Activated CD4-positive, alpha-beta T cell treated with anti-CD3 and anti-CD28 coated beads for 48 hours (primary cell): ENCODE results near the gene PCBP1.
A peak's percentile ranks its signal among the peaks of the same experiment; 100 is the strongest.
"Not testable (repeated sequence)": the region's sequence is repeated elsewhere in the genome, so short reads cannot be mapped to it uniquely, and the experiment has no call there.

Experiments
- DNase-seq: peaks from one replicate; pipeline ENCODE4 v3.0.0-alpha.2; 2020

The PCBP1 gene

DNA sequence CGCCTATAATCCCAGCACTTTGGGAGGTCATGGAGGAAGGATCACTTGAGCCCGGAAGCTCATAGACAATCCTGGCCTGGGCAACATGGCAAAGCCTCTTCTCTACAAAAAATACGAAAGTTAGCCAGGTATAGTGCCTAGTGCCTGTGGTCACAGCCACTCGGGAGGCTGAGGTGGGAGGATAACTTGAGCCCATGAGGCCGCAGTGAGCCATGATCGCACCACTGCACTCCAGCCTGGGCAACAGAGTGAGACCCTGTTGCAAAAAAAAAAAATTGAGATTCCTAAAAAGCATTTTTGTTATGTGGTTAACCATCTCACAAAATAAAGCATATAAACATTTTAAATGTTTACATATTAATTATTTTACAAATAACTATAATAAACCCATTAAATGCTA, 13.9 kb downstream of the PCBP1 start:
- DNase-seq: no peak

DNA sequence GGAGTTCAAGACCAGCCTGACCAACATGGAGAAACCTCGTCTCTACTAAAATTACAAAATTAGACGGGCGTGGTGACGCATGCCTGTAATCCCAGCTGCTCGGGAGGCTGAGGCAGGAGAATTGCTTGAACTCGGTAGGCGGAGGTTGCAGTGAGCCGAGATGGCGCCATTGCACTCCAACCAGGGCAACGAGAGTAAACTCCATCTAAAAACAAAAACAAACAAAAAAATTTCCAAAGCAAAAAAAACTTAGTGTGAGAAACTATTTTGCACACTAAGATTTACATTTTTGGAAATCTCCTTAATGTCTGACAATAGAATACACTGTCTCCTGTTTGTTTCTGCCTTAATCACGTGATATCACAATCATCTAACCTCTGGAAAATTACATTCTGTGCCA, 14.4 kb downstream of the PCBP1 start:
- DNase-seq: not testable (repeated sequence)

DNA sequence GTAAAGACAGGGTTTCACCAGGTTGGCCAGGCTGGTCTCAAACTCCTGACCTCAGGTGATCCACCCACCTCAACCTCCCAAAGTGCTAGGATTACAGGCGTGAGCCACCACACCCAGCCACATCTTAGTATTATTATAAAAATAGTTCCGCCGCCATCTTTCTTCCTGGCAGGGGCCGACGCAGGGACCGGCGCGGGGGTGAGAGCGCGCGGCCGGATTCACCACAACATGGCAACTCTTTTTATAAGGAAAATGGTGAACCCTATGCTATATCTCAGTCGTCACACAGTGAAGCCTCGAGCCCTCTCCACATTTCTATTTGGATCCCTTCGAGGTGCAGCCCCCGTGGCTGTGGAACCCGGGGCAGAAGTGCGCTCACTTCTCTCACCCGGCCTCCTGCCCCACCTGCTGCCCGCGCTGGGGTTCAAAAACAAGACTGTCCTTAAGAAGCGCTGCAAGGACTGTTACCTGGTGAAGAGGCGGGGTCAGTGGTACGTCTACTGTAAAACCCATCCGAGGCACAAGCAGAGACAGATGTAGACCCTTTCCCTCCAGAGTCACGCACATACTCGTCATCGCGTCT, 15.1 kb downstream of the PCBP1 start:
- DNase-seq: not testable (repeated sequence)

DNA sequence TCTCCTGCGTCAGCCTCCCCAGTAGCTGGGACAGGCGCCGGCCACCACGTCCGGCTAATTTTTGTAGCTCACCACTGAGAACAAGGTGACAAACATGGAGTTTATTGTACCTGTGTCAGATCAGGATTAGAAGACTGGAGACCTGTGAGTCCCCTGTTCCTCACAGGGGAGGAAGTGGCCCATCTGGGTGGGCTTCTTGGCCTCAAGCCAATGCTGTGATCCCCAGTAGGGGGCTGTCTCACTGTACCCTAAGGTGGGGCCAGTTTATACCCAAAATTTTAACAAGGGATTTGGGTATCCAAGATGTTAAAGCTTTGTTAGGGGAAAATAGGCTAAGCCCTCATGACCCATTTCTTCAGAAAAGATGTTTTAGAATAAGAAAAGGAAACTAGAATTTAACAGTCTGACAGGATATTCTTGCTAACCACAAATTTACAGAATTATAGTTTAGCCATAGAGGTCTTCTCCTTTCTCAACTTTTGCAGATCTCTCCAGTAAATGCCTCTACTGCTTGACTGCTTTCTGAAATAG, 16.3 kb downstream of the PCBP1 start:
- no peak for DNase-seq

DNA sequence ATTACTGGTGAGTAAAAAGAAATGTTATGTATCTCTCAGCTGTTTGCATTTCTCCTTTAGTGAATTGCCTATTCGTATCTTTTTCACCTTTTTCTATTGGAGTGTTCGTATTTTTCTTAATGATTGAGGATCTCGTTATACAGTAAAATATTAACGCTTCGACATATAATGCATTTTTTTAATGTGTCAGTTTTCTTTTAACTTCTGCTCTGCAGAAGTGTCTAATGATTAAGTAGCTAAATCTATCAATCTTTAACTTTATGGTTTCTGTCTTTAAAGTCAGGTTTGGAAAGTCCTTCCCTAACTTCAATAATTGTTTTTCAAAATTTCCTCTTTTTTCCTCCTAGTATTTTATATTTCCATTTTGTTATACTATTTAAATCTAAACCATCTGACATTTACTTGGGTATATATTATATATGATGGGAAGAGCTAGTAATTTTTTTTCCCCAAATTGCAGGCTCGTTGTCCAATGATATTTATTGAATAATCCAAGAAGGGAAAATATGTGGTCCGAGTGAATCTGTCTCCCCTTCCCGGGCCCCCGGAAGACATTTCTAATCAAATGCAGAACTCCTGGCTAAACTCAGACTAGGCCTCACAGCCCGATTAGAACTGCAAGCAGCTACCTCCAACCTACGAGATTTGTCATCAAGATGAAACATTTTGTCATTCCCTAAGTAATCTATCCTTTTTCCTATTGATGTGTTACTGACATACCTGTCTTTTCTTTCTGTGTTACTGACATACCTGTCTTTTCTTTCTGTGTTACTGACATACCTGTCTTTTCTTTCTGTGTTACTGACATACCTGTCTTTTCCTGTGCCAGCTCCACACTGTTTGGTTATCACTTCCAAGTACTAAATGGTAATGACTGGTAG, 17.2 kb downstream of the PCBP1 start:
- peak; percentile 71 for DNase-seq

DNA sequence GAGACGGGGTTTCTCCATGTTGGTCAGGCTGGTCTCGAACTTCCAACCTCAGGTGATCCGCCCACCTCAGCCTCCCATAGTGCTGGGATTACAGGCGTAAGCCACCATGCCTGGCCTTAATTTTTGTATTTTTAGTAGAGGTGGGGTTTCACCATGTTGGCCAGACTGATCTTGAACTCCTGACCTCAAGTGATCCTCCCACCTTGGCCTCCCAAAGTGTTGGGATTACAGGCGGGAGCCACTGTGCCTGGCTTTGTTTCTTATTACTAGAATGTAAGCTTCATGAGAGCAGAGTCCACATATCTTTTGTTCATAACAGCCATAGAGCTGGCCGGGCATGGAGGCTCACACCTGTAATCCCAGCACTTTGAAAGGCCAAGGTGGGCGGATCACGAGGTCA, 18.9 kb downstream of the PCBP1 start:
- DNase-seq: not testable (repeated sequence)

DNA sequence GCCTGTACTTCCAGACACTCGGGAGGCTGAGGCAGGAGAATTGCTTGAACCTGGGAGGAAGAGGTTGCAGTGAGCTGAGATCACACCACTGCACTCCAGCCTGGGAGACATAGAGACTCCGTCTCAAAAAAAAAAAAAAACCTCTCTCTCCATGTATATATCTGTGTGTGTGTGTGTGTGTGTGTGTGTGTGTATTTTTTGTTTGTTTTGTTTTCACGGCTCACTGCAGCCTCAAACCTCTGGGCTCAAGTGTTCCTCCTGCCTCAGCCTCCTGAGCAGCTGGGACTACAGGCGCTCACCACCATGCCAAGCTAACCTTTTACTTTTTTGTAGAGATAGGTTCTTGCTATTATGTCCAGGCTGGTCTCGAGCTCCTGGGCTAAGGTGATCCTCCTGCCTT, 23.1 kb downstream of the PCBP1 start:
- not testable (repeated sequence) for DNase-seq

DNA sequence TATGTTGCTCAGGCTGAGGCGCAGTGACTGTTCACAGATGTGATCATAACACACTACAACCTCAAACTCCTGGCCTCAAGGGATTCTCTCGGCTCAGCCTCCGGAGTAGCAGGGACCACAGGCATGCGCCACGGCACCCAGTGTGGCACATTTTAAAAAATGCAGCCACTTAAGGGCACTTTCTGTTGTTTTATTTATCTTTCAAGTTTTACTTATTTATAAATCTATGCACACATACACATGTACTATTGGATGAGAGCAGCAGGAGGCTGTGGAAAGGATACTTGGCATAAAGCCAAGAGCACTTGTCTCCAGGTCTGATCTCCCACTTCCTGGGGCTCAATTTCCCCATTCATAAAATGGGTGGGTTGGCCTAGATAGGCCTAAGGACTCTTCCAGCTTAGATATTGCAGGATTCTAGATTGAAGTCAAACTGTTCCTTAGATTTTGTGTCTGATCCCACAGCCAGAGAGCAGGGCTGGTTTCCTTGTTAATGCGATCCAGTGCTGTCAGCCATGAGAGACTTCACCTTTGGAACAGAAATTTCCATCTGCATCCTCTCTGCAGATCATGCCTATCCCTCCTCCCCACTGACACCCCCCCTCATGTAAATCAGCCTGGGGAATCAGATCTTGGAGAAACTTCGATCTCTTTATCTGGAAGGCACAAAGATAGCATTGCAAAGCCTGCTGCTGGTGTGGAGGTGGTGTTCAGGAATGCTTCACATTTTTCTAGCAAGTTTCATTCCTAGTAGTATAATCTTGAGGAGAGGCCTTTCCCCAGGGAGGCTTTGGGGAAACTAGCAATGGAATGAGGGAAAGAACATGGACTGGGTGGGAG, 24.7 kb downstream of the PCBP1 start:
- no peak for DNase-seq

DNA sequence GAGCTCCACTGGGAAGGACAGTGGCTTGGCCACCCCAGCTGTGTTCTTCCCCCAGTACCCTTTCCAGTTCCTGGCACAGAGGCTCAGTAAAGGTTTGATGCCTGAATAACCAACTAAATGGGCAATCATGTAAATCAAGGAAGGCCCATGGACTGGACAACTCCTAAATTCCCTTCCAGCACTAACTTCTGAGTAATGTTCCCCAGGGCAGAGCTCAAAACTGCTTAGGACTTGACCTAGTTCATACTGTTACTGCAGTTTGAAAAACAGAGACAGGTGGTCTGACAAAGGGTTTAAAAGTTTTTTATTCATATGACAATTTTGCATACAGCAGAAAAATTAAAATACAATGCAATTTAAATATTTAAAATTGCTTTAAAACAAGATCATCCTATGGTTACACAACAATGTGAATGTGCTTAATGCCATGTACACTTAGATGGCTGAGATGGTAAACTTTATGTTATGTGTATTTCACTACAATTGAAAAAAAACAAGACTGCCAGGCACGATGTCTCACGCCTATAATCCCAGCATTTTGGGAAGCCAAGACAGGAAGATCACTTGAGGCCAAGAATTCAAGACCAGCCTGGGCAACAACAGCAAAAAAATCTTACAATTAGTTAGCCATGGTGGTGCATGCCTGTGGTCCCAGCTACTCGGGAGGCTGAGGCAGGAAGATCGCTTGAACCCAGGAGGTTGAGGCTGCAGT, 26.2 kb downstream of the PCBP1 start:
- no peak for DNase-seq

DNA sequence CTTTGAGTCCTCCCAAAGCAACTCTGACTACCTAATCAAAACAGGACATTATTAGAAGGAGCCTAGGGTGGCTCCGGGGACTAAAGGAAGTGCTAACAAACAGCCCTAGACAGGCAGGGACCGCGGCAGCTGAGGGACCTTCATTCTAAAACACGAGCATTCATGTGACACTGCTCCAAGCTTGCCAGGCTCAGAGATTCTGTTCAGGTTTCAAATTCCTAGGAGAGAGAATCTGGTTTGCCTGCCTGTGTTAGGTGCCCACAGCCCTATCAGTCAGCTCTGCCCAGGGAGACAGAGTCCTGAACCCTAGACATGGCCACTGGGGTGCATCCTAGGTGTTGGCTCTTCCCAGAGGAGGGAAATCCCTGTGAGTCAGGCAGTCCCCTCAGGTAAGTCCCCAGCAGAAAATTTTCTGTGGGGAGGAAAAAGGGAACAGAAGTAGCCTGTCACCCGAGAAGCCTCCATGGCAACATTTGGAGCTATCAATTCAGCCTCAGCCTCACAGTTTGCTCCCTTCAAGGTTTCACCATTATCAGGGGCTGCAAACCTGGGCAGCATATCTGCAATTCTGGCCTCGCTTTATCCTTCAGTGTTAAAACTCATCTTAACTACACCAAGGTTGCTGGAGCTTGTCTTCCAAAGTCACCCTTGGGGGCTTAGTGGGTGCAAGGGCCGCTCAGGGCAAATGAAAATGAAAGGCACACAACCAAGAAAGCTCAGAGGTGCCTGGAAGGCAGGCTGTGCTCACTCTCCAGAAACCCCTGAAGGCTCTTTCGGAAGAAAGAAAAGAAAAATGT, 28.6 kb downstream of the PCBP1 start:
- no peak for DNase-seq

DNA sequence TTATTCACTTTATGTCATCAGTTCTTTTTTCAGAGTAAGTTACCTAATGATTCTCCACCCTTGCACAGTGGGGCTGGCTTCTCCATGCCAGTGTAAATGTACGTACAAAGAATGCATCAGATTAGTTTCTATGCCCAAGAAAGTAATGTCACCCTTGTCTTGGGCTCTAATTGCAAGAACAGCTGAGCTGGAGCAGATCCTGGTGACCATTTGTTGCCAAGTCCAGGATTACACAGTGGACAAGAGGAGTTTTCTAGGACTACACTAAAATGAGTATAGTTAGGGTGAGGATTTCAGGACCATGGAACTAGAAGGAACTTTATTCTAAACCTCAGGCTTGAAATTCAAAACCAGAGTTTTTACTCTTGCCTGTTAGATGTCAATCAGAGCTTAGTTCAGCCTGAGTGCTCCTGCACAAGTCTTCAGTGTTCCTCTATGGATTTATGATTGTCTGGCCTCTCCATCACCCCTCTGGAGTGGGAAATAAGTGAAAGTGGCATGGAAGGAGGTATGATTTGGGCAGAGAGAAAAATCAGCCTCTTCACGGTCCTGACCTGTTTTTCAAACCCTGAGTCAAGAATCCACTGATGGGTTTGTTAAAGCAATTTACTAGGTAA, 29.8 kb downstream of the PCBP1 start:
- no peak for DNase-seq

DNA sequence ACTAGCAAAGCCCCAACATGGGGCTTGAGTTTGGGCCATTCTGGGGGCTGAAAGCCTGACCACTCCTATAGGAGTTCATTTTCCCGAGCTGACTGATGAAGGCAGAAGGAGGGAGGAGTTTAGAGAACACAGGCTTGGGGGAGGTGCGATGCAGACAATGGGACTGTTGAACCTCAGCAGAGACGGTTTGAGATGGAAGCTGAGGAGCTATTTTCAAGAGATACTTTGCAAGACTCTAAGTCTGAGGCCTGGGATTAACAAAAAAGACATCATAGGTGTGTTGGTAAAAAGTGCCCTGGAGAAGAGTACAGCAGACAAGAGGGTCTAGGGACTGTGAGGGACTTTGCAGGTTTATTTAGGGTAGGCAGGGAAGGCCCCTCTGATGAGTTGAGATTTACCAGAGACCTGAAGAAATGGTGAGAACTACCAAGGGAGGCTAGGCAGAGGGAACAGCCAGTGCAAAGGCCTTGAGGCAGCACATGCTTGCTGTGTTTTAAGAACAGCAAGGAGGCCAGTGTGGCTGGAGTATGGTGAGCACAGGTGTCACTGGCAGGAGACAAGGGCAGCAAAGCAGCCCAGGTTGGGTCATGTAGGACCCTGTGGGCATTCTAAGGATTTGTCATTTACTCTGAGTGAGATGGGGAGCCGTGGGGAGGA, 31.6 kb downstream of the PCBP1 start:
- no peak for DNase-seq

DNA sequence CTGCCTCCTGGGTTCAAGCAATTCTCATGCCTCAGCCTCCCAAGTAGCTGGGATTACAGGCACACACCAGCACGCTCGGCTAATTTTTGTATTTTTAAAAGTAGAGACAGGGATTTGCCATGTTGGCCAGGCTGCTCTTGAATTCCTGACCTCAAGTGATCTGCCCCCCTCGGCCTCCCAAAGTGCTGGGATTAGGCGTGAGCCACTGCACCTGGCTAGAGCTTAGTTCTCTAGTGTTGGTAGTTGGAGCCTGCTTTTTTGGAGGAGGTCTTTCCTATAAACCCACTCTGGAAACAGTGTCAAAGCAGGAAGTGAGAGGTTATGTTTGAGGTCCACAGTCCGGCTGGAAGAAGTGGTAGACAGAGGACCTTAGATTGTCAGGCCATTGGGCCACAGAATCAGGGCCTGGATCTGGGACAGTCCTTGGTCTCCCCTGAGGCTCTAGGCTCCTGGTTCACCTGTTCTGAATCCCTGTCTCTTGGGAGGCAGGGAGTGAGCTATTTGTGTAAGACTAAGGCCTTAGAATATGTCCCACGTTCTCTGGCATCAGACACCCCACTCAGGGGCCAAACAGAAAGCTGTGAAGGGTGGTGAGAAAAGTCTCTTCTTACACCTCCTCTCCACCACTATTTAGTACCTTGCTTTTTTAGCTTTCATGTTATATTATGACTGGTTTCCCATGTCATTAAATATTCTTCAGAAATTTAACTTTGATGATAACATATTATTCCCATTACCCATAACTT, 34.5 kb downstream of the PCBP1 start:
- DNase-seq: no peak

DNA sequence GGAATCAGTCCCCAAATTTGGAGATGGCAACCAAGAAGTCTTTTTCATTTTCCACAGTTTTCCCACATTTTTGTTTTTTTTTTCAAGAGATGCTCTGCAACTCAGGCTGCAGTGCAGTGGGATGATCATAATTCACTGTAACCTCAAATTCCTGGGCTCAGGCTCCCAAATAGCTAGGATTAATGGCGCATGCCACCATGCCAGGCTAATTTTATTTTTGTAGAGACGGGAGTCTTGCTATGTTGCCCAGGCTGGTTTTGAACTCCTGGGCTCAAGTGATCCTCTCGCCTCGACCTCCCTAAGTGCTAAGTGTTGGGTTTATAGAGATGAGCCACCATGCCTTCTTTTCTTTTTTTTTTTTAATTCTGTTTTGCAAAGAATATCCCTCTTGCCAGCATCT, 35.2 kb downstream of the PCBP1 start:
- no peak for DNase-seq

DNA sequence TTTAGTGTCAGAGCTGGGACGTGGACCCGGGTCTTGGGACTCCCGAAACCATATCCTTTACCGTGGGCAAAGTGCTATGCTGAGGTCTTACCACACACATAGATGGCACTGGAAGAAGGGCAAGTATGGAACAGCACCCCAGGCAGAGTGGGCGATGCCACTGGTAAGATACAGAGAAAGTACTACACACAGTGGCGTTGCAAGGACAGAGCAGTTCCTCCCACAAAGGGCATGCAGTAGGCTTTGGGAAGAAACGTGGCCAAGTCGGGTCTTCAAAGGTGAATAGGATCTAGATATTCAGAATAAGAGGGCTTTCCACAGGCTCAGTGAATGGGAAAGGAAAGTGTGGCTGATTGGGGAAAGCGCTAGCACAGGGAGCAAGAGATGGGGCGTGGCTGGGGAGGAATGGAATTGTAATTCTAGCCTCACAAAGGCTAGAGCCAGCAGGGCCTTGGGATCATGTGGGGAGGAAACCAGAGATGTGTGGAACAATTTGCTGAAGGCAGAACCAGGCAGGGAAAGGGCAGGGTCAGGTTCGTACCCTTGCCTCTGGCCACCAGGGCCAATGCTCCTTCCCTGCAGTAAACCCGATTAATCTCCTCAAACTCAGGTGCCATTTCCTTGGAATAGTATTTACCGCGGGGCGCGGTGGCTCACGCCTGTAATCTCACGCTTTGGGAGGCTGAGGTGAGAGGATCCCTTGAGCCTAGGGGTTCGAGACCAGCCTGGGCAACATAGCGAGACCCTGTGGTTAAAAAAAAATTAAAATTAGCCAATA, 36.0 kb downstream of the PCBP1 start:
- DNase-seq: no peak

DNA sequence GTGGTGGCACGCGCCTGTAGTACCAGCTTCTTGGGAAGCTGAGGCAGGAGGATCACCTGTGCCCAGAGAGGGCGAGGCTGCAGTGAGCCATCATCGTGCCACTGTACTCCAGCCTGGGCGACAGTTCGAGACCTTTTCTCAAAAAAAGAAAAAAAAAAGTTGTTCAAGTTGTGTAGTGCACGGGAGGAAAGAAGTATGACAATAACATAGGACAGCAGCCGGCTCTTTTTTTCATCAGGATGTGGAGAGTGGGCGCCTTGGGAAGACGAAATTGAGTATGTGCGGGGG, 36.5 kb downstream of the PCBP1 start:
- no peak for DNase-seq

DNA sequence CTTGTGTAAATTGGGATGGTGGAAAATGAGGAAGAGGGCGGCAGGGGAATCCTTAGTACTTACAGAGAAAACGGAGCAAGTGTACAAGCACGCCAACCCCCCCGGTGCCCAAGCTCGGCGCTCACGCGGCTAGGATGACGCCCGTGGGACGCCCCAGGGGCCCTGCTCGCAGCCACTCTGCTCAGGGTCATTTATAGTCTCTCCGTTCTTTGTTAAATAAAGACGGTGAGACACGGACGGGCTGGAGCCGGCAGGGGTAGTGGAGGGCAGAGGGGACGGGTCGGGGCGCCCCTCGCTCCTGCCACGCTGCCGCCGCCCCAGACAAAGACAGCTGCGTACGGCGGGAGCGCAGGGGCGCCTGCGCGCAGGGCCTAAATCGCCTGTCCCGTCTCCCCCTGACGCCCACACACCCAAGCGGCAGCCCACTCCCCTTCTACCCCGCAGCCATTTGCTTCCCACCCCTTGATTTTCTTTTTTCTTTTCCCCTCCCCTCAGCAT, 37.8 kb downstream of the PCBP1 start:
- DNase-seq: peak; percentile 71

DNA sequence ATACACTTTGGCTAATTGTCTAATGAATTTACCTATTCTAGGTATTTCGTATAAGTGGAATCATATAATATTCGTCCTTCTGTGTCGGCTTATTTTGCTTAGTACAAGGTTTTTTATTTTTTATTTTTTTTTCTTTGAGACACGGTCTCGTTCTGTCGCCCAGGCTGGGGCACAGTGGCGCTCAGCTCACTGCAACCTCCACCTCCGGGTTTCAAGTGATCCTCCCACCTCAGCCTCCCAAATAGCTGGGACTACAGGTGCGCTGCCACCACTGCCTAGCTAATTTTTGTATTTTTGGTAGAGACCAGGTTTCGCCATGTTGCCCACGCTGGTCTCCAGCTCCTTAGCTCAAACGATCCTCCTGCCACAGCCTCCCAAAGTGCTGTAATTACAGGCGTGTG, 38.2 kb downstream of the PCBP1 start:
- no peak for DNase-seq

DNA sequence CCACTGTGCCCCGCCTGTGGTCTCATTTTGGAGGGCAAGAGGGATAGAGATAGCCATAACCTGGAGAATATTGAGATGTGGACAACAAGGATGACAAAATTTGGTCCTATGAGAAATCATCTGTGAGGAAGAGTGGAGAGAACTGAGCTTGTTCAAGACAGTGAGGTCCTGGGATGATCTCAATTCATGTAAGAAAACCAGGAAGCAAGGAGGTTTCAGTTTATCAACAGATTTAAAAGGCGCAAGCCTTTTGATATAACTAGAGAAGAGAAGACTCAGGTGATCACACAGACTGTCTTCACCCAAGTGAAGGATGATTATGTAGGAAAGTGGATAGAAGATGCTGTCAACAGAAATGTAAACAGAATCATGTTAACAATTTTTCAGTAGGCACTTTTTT, 39.1 kb downstream of the PCBP1 start:
- DNase-seq: no peak
